H9 (cell line): ENCODE measurements around the gene CHAF1A. TPM values are rescaled to one million over a fixed set of nuclear protein-coding genes. Genes with fewer than 3 reads are reported as not detected.
A peak's percentile ranks its signal among the peaks of the same experiment; 100 is the strongest.

Experiments used
- DNase-seq: peaks from one replicate; pipeline ENCODE4 v3.0.0-alpha.2; 2017
- H2AFZ ChIP-seq: one replicate; pipeline ENCODE4 v1.6.1; 2013; ENCODE audit warnings: mild to moderate bottlenecking, low read length, control low read depth, moderate library complexity
- H2AK5ac ChIP-seq: 2 replicates; pipeline ENCODE4 v1.6.1; 2013; ENCODE audit warnings: low read length, control low read depth, mixed read lengths; ENCODE audit not compliant: insufficient read length
- H2BK120ac ChIP-seq: one replicate; pipeline ENCODE4 v1.6.1; 2013; ENCODE audit warnings: low read depth, mild to moderate bottlenecking, low read length, control low read depth, inconsistent platforms; ENCODE audit not compliant: poor library complexity, severe bottlenecking
- H2BK12ac ChIP-seq: 2 replicates; pipeline ENCODE4 v1.6.1; 2013; ENCODE audit warnings: low read length, control low read depth, mixed read lengths, low read depth; ENCODE audit not compliant: insufficient read length
- H2BK15ac ChIP-seq: 2 replicates; pipeline ENCODE4 v1.6.1; 2013; ENCODE audit warnings: low read depth, low read length, control low read depth
- H2BK20ac ChIP-seq: one replicate; pipeline ENCODE4 v1.6.1; 2013; ENCODE audit warnings: low read depth, mild to moderate bottlenecking, low read length, control low read depth, inconsistent platforms; ENCODE audit not compliant: poor library complexity, severe bottlenecking
- H2BK5ac ChIP-seq: 2 replicates; pipeline ENCODE4 v1.6.1; 2013; ENCODE audit warnings: low read length, control low read depth, mixed read lengths; ENCODE audit not compliant: insufficient read length
- H3K14ac ChIP-seq: 2 replicates; pipeline ENCODE4 v1.6.1; 2013; ENCODE audit warnings: low read length, control low read depth; ENCODE audit not compliant: insufficient read depth
- H3K18ac ChIP-seq: 2 replicates; pipeline ENCODE4 v1.6.1; 2013; ENCODE audit warnings: low read depth, mild to moderate bottlenecking, mixed read lengths, low read length, control low read depth; ENCODE audit not compliant: insufficient read length
- H3K23ac ChIP-seq: 2 replicates; pipeline ENCODE4 v1.6.1; 2013; ENCODE audit warnings: low read length, control low read depth, mixed read lengths, low read depth; ENCODE audit not compliant: insufficient read length
- H3K23me2 ChIP-seq: 2 replicates; pipeline ENCODE4 v1.6.1; 2013; ENCODE audit warnings: low read depth, mild to moderate bottlenecking, mixed read lengths, low read length, control low read depth; ENCODE audit not compliant: insufficient read length, poor library complexity, severe bottlenecking
- H3K27ac ChIP-seq: 2 replicates; pipeline ENCODE4 v1.5.1; 2013; ENCODE audit warnings: low read length, control low read depth, mixed read lengths, low read depth; ENCODE audit not compliant: insufficient read length
- H3K27me3 ChIP-seq: 2 replicates; pipeline ENCODE4 v1.6.1; 2013; ENCODE audit warnings: low read length, control low read depth, inconsistent platforms; ENCODE audit not compliant: insufficient read depth
- H3K4ac ChIP-seq: 2 replicates; pipeline ENCODE4 v1.6.1; 2013; ENCODE audit warnings: low read depth, mild to moderate bottlenecking, control low read depth, inconsistent platforms, low read length, moderate library complexity
- H3K4me1 ChIP-seq: 2 replicates; pipeline ENCODE4 v1.6.1; 2013; ENCODE audit warnings: low read length, control low read depth, inconsistent platforms; ENCODE audit not compliant: insufficient read depth
- H3K4me2 ChIP-seq: 2 replicates; pipeline ENCODE4 v1.6.1; 2013; ENCODE audit warnings: low read length, control low read depth, mixed read lengths; ENCODE audit not compliant: insufficient read length, insufficient read depth
- H3K56ac ChIP-seq: 2 replicates; pipeline ENCODE4 v1.6.1; 2013; ENCODE audit warnings: low read depth, mild to moderate bottlenecking, mixed read lengths, low read length, control low read depth; ENCODE audit not compliant: insufficient read length
- H3K79me1 ChIP-seq: 2 replicates; pipeline ENCODE4 v1.6.1; 2013; ENCODE audit warnings: low read depth, mild to moderate bottlenecking, moderate library complexity, low read length, control low read depth, inconsistent platforms; ENCODE audit not compliant: insufficient read depth, poor library complexity, severe bottlenecking
- H3K79me2 ChIP-seq: 2 replicates; pipeline ENCODE4 v1.6.1; 2013; ENCODE audit warnings: low read length, control low read depth, inconsistent platforms; ENCODE audit not compliant: insufficient read depth
- H3K9ac ChIP-seq: 2 replicates; pipeline ENCODE4 v1.6.1; 2013; ENCODE audit warnings: low read length, control low read depth, mixed read lengths; ENCODE audit not compliant: insufficient read length; ENCODE audit errors: extremely low read depth
- H3K9me3 ChIP-seq: one replicate; pipeline ENCODE4 v1.6.1; 2013; ENCODE audit warnings: low read depth, low read length, inconsistent platforms; ENCODE audit not compliant: control insufficient read depth
- H3T11ph ChIP-seq: one replicate; pipeline ENCODE4 v1.6.1; 2013; ENCODE audit warnings: mild to moderate bottlenecking, low read length, control low read depth, inconsistent platforms
- H4K20me1 ChIP-seq: one replicate; pipeline ENCODE4 v1.6.1; 2013; ENCODE audit not compliant: control insufficient read depth, insufficient read length, insufficient read depth
- H4K5ac ChIP-seq: 2 replicates; pipeline ENCODE4 v1.6.1; 2013; ENCODE audit warnings: low read depth, mild to moderate bottlenecking, mixed read lengths, low read length, control low read depth; ENCODE audit not compliant: insufficient read length
- H4K8ac ChIP-seq: replicated peaks from 2 replicates; pipeline ENCODE4 v1.6.1; 2013; ENCODE audit warnings: low read length, control low read depth, mixed read lengths, low read depth; ENCODE audit not compliant: insufficient read length
- H4K91ac ChIP-seq: 2 replicates; pipeline ENCODE4 v1.6.1; 2013; ENCODE audit warnings: low read depth, mild to moderate bottlenecking, moderate library complexity, mixed read lengths, low read length, control low read depth; ENCODE audit not compliant: insufficient read length
- H3K27ac Mint-ChIP-seq, 3 experiments: 2 replicates in 2 of 3; 3 replicates in 1 of 3; pipeline ENCODE4 v1.8.0; 2020 to 2021; ENCODE audit warnings: mixed read lengths in 3 of 3, mild to moderate bottlenecking in 1 of 3, moderate library complexity in 1 of 3
- H3K27me3 Mint-ChIP-seq: 2 replicates; pipeline ENCODE4 v1.8.0; 2021; ENCODE audit warnings: low read depth, mild to moderate bottlenecking, moderate library complexity, mixed read lengths
- H3K36me3 Mint-ChIP-seq, 3 experiments: 2 replicates in 2 of 3; 3 replicates in 1 of 3; pipeline ENCODE4 v1.8.0; 2020 to 2021; ENCODE audit warnings: low read depth in 3 of 3, mixed read lengths in 3 of 3; ENCODE audit not compliant: insufficient read depth in 1 of 3
- H3K4me1 Mint-ChIP-seq, 2 experiments: 2 replicates each; pipeline ENCODE4 v1.8.0; 2020; ENCODE audit warnings: mixed read lengths in 2 of 2
- H3K4me3 Mint-ChIP-seq, 2 experiments: 2 replicates in 1 of 2; 3 replicates in 1 of 2; pipeline ENCODE4 v1.8.0; 2020 to 2021; ENCODE audit warnings: mild to moderate bottlenecking in 2 of 2, mixed read lengths in 2 of 2, moderate library complexity in 1 of 2
- H3K9me3 Mint-ChIP-seq, 2 experiments: 2 replicates in 1 of 2; 3 replicates in 1 of 2; pipeline ENCODE4 v1.8.0; 2020; ENCODE audit warnings: mild to moderate bottlenecking in 2 of 2, mixed read lengths in 2 of 2, moderate library complexity in 1 of 2
- WGBS: extraction: QIAGEN DNeasy Blood & Tissue Kit; methylation state at CpG from one replicate; pipeline ENCODE4 v1.1.7; 2013; ENCODE audit warnings: missing lambda C conversion rate, low lambda C conversion rate, mixed read lengths; ENCODE audit not compliant: insufficient read length; ENCODE audit errors: extremely low coverage; 5-methylcytosine and 5-hydroxymethylcytosine counted together
- total RNA-seq: library from RNA; stranded (reverse); gene quantifications from 2 replicates; pipeline ENCODE4 v1.2.1, GENCODE V29; 2021
- TF ChIP-seq, protein P1 (sequence below): fragments of 200-600 bp; sonication (generic); conservative IDR thresholded peaks from 3 replicates; pipeline ENCODE4 v1.8.0; 2021; ENCODE audit warnings: antibody characterized with exemption, mild to moderate bottlenecking

Gene CHAF1A
- total RNA-seq, 1 experiment from 2014 or later, result 143 TPM

GRCh38 chr19:4374498-4375163 lies 27.8 kb upstream of the CHAF1A start:
- H2BK15ac ChIP-seq, result no peak overlapping the region
- no peak overlapping the region for H3K23ac ChIP-seq
- no peak overlapping the region for H2BK20ac ChIP-seq
- peaks cover 29 to 44% of the 10 kb centered on the region in 2 experiments for H3K4me1 Mint-ChIP-seq
- no peak overlapping the region for H4K8ac ChIP-seq
- peak overlapping the region; percentile 35 for H3K18ac ChIP-seq
- H3K56ac ChIP-seq, result no peak overlapping the region
- H3K9ac ChIP-seq, result no peak overlapping the region
- WGBS, result no CpG with 5 or more reads among the region's 27 CpGs
- H2BK5ac ChIP-seq, result no peak overlapping the region
- H3K14ac ChIP-seq, result peak overlapping the region; percentile 61
- no peaks in the 10 kb centered on the region for H3K27me3 ChIP-seq
- H3K4me2 ChIP-seq, result no peak overlapping the region
- H3T11ph ChIP-seq, result no peak overlapping the region
- H2BK12ac ChIP-seq, result peak overlapping the region; percentile 31
- no peak overlapping the region for H3K4me3 Mint-ChIP-seq
- H3K4me1 ChIP-seq, result peaks cover 8% of the 10 kb centered on the region; the same call in 1 of the 2 replicates
- no peaks in the 10 kb centered on the region for H3K9me3 Mint-ChIP-seq
- no peak overlapping the region for H2AFZ ChIP-seq
- peaks cover 7% of the 10 kb centered on the region for H3K79me1 ChIP-seq
- H3K36me3 Mint-ChIP-seq, result peaks cover 0 to 3% (median 0%) of the 10 kb centered on the region in 3 experiments; a peak in 2 of 7 replicates
- H4K91ac ChIP-seq, result peak overlapping the region; percentile 46
- no peaks in the 10 kb centered on the region; the same call in 1 of the 2 replicates for H3K79me2 ChIP-seq
- no peak overlapping the region for H2BK120ac ChIP-seq
- H3K27me3 Mint-ChIP-seq, result 0 out of 2 replicates have a peak, but pooled peaks cover 2% of the 10 kb centered on the region
- no peak overlapping the region for H2AK5ac ChIP-seq
- no peak overlapping the region for H4K5ac ChIP-seq
- H3K27ac Mint-ChIP-seq, result no peak overlapping the region
- peaks cover 3% of the 10 kb centered on the region for H4K20me1 ChIP-seq
- TF ChIP-seq, protein P1, sequence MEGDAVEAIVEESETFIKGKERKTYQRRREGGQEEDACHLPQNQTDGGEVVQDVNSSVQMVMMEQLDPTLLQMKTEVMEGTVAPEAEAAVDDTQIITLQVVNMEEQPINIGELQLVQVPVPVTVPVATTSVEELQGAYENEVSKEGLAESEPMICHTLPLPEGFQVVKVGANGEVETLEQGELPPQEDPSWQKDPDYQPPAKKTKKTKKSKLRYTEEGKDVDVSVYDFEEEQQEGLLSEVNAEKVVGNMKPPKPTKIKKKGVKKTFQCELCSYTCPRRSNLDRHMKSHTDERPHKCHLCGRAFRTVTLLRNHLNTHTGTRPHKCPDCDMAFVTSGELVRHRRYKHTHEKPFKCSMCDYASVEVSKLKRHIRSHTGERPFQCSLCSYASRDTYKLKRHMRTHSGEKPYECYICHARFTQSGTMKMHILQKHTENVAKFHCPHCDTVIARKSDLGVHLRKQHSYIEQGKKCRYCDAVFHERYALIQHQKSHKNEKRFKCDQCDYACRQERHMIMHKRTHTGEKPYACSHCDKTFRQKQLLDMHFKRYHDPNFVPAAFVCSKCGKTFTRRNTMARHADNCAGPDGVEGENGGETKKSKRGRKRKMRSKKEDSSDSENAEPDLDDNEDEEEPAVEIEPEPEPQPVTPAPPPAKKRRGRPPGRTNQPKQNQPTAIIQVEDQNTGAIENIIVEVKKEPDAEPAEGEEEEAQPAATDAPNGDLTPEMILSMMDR, result no peak
- peak overlapping the region; percentile 3; the same call in 1 of the 2 replicates for H3K4ac ChIP-seq
- peak; percentile 59 for DNase-seq
- no peaks in the 10 kb centered on the region for H3K9me3 ChIP-seq
- no peaks in the 10 kb centered on the region for H3K23me2 ChIP-seq
- H3K27ac ChIP-seq, result no peak overlapping the region
